HPDE6-E6E7 (cell line): Measurements from ENCODE around the gene MTFP1.
"Not testable (repeated sequence)": the region's sequence is repeated elsewhere in the genome, so short reads cannot be mapped to it uniquely, and the experiment has no call there.

Experiments used
- DNase-seq: peaks from one replicate; pipeline ENCODE4 v3.0.0; 2011; ENCODE audit warnings: missing footprints; ENCODE audit errors: extremely low spot score

Gene MTFP1, protein sequence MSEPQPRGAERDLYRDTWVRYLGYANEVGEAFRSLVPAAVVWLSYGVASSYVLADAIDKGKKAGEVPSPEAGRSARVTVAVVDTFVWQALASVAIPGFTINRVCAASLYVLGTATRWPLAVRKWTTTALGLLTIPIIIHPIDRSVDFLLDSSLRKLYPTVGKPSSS

GRCh38 chr22:30425616-30426387 lies at the start of gene MTFP1:
MTFP1 (plus strand) TSS chr22:30425768; CDS start chr22:30425880, 112 bp downstream.
- DNase-seq: no peak

GRCh38 chr22:30380011-30380410 lies 45.6 kb upstream of the MTFP1 start:
- no peak for DNase-seq

DNA sequence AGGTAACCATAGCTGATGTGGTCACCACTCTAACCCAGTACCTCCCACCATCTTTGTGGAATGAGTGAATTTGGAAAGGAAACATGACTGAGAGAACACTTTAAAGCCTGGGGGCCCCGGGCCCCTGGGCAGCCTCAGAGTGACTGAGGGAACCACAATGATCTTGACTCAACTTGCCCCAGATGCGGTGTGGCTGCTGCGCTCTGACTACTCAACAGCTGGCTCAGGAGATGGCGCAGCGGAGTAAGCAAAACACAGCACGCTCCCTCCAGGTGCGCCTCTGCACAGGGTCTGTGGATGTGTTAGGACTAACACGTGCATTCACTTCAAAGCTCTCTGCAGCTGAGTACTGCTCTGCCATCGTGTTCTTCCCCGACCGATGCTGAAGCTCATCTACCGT lies 44.3 kb upstream of the MTFP1 start:
- no peak for DNase-seq

DNA sequence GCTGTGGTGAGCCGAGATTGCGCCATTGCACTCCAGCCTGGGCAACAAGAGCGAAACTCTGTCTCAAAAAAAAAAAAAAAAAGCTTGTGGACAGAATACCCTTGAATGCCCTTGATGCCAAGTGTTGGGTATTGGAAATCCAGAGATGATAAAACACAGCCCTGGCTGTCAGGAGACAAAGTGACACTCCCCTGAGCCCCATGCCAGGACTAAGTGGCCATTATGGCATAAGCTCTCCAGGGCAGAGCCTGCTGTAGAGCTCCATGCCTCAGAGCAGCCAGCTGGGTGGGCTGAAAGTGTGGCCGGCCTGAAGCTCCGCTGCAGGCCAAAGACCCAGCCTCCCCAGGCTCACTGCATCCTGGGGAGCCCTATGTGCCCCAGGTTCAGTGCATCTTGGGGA lies 43.2 kb upstream of the MTFP1 start:
- DNase-seq: no peak

- DNase-seq: no peak
Measured at GRCh38 chr22:30383061-30383460, 42.5 kb upstream of the MTFP1 start.

DNA sequence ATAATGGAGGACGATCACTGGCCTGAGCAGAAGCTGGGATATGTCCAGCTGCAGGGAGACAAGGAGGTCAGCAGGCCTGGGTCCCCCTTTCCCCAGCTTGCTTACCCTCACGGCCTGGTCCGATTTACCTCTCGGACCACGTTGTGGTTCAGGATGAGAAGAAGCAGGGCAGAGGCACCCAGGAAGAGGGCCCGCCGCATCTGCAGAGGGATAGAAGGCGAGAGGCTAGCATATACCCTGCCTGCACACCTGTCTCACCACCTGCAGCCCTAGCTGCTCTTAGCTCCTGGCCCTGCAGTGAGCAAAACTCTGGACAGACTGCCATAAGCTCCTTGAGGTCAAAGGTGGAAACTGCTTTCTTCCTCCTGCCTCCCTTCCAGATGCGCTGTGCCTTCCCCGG lies 39.6 kb upstream of the MTFP1 start:
- no peak for DNase-seq

GRCh38 chr22:30386608-30386959 lies 39.0 kb upstream of the MTFP1 start:
- no peak for DNase-seq

DNA sequence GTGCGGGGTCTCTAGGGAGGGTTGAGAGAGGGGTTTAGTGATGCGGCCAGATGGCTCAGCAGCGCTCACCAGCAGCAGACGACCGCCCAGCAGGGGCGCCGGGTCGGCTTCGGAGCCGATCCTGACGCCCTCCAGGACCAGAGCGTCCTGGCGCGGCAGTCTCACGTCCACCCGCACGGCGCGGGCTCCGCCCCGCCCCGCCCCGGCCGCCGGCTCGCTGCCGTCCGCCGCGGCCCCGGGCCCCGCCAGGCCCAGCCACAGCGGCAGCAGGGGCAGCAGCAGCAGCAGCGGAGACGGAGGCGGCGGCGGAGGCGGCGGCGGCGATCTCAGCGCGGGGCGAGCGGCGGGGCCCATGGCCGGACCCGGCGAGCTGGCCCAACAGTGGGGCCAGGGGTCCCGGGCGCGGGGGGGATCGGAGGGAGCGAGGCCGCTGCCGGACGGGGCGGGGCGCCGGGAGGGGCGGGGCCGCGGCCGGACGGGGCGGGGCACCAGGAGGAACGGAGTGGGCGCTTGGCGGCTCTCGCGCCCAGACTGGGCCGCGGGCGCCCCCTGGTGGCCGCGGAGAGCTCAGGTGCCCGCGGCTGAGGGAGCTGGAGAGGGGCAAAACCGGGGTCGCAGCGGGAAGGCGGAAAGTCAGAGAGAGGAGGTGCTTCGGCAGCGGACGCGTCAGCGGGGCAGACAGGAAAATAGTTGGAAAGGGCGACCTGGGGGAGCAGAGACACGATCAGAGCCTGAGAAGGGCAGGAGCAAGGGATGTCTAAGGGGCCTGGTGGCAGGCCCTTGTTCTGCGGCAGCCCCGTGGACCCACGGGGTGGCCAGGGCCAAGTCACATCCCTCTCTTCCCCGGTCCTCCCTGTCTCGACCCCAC lies 38.4 kb upstream of the MTFP1 start, which contains the start of gene RNF215:
TSS of gene RNF215 (minus strand) at position 452 of the 868 bp plus-strand sequence. CDS start at position 354, 98 bp downstream.
- DNase-seq: peak; percentile 73

- DNase-seq: peak; percentile 67
Measured at GRCh38 chr22:30390974-30391691, 34.4 kb upstream of the MTFP1 start.

GRCh38 chr22:30392661-30393321 lies 32.8 kb upstream of the MTFP1 start:
- no peak for DNase-seq

GRCh38 chr22:30393322-30393680 lies 32.3 kb upstream of the MTFP1 start:
- no peak for DNase-seq

GRCh38 chr22:30393885-30394284 lies 31.7 kb upstream of the MTFP1 start:
- DNase-seq: no peak

DNA sequence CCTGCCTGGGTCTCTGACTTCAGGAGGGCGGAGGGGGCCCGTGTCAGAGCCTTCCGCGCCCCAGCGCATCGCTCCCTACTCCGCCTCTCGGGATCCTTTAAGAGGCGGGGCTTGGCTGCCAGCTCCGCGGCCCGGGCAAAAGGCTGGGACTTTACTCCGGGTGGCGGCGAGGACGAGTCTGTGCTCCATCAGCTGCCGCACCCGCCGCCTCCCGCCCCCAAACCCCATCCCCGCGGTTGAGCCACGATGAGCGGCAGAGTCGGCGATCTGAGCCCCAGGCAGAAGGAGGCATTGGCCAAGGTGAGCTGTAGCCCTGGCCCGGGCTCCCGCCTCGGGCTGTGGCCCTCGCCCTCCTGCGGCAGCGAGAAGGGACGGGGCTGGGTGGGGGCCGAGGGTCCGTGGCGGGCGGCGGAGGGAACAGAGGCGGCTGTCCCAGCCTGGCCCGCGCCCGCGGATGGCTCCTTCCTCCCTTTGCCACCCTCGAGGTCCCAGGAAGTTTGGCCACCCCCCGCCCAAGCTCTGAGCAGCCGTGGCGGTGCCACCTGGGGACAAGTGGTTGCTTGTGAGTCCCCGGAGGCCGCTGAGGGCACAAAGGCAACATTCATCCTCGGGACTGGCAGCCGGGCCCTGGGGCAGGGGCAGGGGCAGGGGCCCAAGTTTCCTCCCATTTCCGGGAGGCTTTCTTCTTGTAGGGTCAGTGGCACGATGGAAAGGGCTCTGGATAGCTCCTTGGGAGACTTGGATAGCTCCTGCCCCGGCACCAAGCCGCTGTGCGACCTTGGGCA lies 28.5 kb upstream of the MTFP1 start, which contains the start of gene SEC14L2:
TSS of gene SEC14L2 (plus strand) at position 148 of the 785 bp plus-strand sequence. CDS start at position 247, 99 bp downstream.
- peak; percentile 69 for DNase-seq

DNA sequence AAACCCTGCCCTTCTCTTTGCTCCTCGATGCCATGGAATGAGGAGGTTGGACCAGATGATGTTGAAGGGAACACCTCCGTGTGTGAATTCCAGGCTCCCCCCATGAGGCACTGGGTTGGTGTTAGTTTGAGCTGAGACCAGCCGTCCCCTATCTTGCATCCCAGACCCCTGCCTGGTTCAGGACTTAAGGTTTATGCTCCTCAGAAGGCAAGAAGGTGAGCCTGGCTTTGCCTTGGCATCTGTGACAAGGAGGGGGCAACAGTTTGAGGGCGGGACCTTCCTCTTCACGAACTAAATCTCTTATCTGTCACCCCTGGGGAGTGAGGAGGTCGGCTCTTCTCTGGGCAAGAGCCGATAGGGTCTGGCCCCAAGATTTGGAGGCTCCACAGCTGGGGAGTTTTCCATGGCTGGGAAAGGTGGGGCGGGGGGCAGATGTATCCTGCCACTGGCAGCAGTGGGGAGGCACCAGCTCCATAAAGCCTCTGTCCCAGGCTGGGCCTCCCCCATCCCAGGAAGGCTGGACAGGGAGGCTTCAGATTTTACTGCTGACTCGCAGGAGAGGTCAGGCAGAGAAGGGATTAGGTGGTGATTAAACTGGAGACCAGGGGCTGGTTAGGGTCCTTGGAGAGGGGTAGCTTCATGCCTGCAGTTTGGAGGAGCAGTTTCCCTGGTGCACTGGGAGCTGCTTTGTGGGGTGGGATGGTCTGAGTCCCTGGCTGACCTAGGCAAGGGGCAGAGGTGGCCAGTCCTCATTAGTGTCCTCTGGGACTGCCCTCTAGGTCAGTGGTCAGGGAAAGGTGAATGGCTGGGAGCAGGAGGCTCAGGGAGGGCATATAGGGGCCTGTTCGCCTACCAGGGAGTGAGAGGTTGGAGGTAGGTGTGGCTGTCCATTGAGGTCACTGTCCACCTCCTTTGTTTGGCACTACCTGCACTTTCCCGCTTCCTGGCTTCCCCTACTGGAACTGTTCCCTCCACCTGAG lies 27.6 kb upstream of the MTFP1 start:
- no peak for DNase-seq

DNA sequence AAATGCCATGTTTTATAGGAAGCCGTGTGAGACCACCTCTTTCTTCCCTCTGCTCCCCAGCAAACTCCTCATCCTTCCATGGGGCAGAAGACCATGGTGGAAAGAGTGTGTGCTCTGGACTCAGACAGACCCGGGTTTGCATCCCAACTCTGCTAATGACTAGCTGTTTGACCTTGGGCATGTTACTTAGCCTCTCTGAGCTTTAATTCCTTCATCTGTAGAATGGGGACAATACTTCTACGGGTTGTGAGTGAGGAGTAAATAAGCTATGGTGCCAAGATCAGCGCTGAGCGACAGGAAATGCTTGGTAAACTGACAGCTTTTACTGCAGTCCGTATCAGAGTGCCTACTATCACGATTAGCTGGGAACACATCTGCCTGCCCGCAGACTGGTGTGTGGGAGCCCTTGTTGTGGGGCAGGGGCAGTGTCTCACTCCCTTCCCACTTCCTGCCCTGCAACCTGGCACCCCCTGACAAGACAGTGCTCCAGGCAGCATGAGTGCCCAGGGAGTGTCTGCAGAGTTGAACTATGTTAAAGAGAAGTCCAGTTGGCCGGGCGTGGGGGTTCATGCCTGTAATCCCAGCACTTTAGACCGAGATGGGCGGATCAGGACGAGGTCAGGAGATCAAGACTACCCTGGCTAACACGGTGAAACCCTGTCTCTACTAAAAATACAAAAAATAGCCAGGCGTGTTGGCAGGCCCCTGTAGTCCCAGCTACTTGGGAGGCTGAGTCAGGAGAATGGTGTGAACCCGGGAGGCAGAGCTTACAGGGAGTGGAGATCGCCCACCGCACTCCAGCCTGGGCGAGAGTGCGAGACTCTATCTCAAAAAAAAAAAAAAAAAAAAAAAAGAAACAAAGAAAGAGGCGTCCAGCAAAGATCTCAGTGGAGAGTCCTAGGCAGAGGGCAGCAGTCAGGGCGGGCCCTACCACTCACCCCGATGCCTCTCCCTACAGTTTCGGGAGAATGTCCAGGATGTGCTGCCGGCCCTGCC lies 26.6 kb upstream of the MTFP1 start:
- no peak for DNase-seq

DNA sequence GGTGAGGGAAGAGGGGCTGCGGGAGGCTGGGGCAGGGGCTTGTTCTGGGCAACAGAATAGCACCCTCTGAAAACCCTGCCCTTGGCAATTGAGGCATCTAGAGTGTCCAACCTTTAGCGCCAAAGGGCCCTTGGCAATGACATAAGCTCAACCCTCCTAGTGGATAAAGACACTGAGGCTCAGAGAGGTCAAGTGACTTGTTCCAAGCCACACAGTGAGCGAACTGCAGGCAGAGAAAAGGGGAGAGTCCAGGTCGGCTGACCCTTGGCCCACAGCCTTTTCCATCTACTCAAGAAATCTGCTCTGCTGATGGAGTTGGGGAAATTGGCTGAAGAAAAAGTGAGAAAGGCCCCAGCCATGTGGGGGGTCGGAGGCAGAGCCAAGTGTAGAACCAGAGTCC lies 25.9 kb upstream of the MTFP1 start:
- DNase-seq: no peak

- DNase-seq: no peak
Measured at GRCh38 chr22:30400159-30400558, 25.4 kb upstream of the MTFP1 start.

GRCh38 chr22:30401024-30401423 lies 24.5 kb upstream of the MTFP1 start:
- not testable (repeated sequence) for DNase-seq
